ENCODE results near the gene USP5. TPM values are rescaled to one million over a fixed set of nuclear protein-coding genes. Genes with fewer than 3 reads are reported as not detected.

The USP5 gene
- total and polyA plus RNA-seq, 2 donors (not counting 1 experiment from before 2014, with no cell fraction given): 35.1 to 59.7 TPM

DNA sequence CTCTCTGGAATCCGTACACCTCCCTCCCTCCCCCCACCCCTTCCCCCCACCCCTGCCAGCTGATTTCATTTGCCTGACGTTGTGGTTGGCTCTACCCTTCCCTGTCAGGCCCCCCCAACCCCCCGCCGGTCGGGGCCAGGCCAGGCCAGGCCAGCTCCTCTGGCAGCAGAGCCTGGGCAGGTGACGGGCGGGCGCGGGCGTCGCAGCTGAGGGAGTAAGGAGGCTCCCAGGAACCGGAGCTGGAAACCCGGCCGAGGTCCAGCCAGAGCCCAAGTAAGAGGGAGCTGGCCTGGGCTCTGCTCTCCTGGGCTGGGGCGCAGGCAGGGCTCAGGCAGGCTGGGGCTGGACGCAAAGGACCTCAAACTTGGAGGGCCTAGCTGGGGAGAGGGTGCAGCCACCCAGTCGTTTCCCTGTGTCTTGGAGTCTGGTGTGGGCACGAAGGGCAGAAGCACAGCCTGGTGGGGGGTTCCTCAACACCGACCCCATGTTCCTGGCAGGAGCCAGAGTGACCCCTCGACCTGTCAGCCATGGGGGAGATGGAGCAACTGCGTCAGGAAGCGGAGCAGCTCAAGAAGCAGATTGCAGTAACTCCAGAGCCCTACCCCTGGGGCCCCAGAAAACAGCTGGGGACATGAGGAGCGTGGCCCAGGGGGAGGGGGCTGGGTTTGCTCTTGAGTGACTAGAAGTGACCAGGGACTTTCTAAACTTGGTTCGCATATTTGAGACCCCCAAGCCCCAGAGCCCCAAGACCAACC, 11.0 kb upstream of the USP5 start, which contains the start of gene GNB3:
Gene GNB3 (plus strand): TSS at position 165 of the 755 bp plus-strand sequence. CDS start 363 bp downstream, at position 528.
- Histone ChIP-seq H3K36me3 (replicated peaks in 1 of 2; ENCODE audit: control extremely low read depth in 1 of 2, control insufficient read depth in 1 of 2, extremely low read depth in 1 of 2, insufficient read depth in 2 of 2, low read length in 1 of 2) (no peaks in the 10 kb centered on the region), H3K9me3 (ENCODE audit: control extremely low read depth in 1 of 3, control insufficient read depth in 2 of 3, insufficient read depth in 1 of 3, low read length in 2 of 3) (peaks cover 0 to 3% (median 0%) of the 10 kb centered on the region in 3 donors), H3K9ac (ENCODE audit: low read length) (no peak within 1 kb of the TSS), H3K27ac (ENCODE audit: low read length in 2 of 2) (peak within 1 kb of the TSS in 1 of 2 donors; percentile 24), H3K4me1 (ENCODE audit: control insufficient read depth in 2 of 2, insufficient read depth in 2 of 2, low read length in 2 of 2) (peaks cover 0 to 19% of the 10 kb centered on the region in 2 donors), H2AFZ (ENCODE audit: insufficient read depth, low read depth, low read length, poor library complexity, severe bottlenecking) (peak within 1 kb of the TSS; percentile 47), H3K79me2 (ENCODE audit: control insufficient read depth, insufficient read depth, low read length) (no peaks in the 10 kb centered on the region), H3K4me3 (ENCODE audit: control extremely low read depth in 1 of 5, extremely low read depth in 1 of 5, insufficient read depth in 1 of 5, low read depth in 2 of 5, low read length in 4 of 5) (no peak within 1 kb of the TSS), H3K4me2 (replicated peaks; ENCODE audit: low read depth, low read length, poor library complexity, severe bottlenecking) (peak within 1 kb of the TSS; percentile 42), H3K27me3 (replicated peaks in 1 of 4; ENCODE audit: control extremely low read depth in 1 of 4, control insufficient read depth in 3 of 4, insufficient read depth in 4 of 4, low read length in 3 of 4) (peaks cover 0 to 9% (median 0%) of the 10 kb centered on the region in 4 experiments), H4K20me1 (ENCODE audit: control insufficient read depth, insufficient read depth, low read length, poor library complexity, severe bottlenecking) (no peaks in the 10 kb centered on the region)
- H3K27me3 Mint-ChIP-seq: no peaks in the 10 kb centered on the region
- peak within 1 kb of the TSS; percentile 34 for H3K4me3 Mint-ChIP-seq
- TF ChIP-seq, protein P1, sequence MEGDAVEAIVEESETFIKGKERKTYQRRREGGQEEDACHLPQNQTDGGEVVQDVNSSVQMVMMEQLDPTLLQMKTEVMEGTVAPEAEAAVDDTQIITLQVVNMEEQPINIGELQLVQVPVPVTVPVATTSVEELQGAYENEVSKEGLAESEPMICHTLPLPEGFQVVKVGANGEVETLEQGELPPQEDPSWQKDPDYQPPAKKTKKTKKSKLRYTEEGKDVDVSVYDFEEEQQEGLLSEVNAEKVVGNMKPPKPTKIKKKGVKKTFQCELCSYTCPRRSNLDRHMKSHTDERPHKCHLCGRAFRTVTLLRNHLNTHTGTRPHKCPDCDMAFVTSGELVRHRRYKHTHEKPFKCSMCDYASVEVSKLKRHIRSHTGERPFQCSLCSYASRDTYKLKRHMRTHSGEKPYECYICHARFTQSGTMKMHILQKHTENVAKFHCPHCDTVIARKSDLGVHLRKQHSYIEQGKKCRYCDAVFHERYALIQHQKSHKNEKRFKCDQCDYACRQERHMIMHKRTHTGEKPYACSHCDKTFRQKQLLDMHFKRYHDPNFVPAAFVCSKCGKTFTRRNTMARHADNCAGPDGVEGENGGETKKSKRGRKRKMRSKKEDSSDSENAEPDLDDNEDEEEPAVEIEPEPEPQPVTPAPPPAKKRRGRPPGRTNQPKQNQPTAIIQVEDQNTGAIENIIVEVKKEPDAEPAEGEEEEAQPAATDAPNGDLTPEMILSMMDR (IDR thresholded peaks at IDR 0.05): no peak
- TF ChIP-seq EZH2 (IDR thresholded peaks at IDR 0.05; ENCODE audit: borderline replicate concordance, insufficient read depth, low read depth, low read length, poor library complexity, severe bottlenecking): no peak
- ChIA-PET POLR2A (no interaction called here), CTCF (interaction anchor here (0.9 to 1.8 kb wide), 2 partner anchors 10 to 88 kb away, joined by 3 to 8 read pairs; partner anchors contain the start of genes CDCA3, MLF2 and USP5)
- intact Hi-C loops (cut with micrococcal nuclease): no loop called here
- DNase-seq (no peak), ATAC-seq (ENCODE audit: low read depth) (no peak)
- WGBS (ENCODE audit: insufficient coverage): 89% methylated on average over 21 of the region's 24 CpGs
- H3K27ac Mint-ChIP-seq: peak within 1 kb of the TSS; percentile 61
- H3K4me1 Mint-ChIP-seq: peaks cover 17% of the 10 kb centered on the region
- H3K9me3 Mint-ChIP-seq (ENCODE audit: insufficient read depth): no peaks in the 10 kb centered on the region

DNA sequence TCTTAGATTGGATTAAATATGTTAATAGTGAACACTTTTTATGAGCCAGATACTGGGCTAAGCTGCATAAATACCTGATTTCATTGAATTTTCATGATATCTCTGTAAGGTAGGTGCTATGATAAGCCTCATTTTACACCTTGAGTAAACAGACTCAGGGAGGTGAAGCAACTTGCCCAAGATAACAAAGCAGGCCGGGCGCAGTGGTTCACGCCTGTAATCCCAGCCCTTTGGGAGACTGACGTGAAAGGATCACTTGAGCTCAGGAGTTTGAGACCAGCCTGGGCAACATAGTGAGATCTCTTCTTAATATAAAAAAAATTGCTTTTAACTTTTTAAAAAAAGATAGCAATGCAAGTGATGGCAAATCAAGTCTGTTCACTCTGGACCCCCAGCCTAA, 9.9 kb upstream of the USP5 start:
- DNase-seq (no peak), ATAC-seq (ENCODE audit: low read depth) (no peak)
- Mint-ChIP-seq H3K4me3 (no peak overlapping the region), H3K4me1 (peaks cover 17% of the 10 kb centered on the region), H3K27ac (no peak overlapping the region), H3K27me3 (no peaks in the 10 kb centered on the region), H3K9me3 (ENCODE audit: insufficient read depth) (no peaks in the 10 kb centered on the region)
- CTCF ChIA-PET: interaction anchor here (1.0 kb wide), 1 partner anchor 16 kb away, joined by 3 read pairs; no protein-coding TSS in a partner anchor
- intact Hi-C loops (cut with micrococcal nuclease): no loop called here
- Histone ChIP-seq H3K4me2 (replicated peaks; ENCODE audit: low read depth, low read length, poor library complexity, severe bottlenecking) (no peak overlapping the region), H3K79me2 (ENCODE audit: control insufficient read depth, insufficient read depth, low read length) (no peaks in the 10 kb centered on the region), H4K20me1 (ENCODE audit: control insufficient read depth, insufficient read depth, low read length, poor library complexity, severe bottlenecking) (no peaks in the 10 kb centered on the region), H3K27ac (ENCODE audit: low read length in 2 of 2) (no peak overlapping the region), H3K4me3 (ENCODE audit: control extremely low read depth in 1 of 5, extremely low read depth in 1 of 5, insufficient read depth in 1 of 5, low read depth in 2 of 5, low read length in 4 of 5) (no peak overlapping the region), H3K9ac (ENCODE audit: low read length) (no peak overlapping the region), H3K4me1 (ENCODE audit: control insufficient read depth in 2 of 2, insufficient read depth in 2 of 2, low read length in 2 of 2) (peaks cover 0 to 19% of the 10 kb centered on the region in 2 donors), H2AFZ (ENCODE audit: insufficient read depth, low read depth, low read length, poor library complexity, severe bottlenecking) (no peak overlapping the region), H3K9me3 (ENCODE audit: control extremely low read depth in 1 of 3, control insufficient read depth in 2 of 3, insufficient read depth in 1 of 3, low read length in 2 of 3) (no peaks in the 10 kb centered on the region), H3K36me3 (replicated peaks in 1 of 2; ENCODE audit: control extremely low read depth in 1 of 2, control insufficient read depth in 1 of 2, extremely low read depth in 1 of 2, insufficient read depth in 2 of 2, low read length in 1 of 2) (no peaks in the 10 kb centered on the region), H3K27me3 (replicated peaks in 1 of 4; ENCODE audit: control extremely low read depth in 1 of 4, control insufficient read depth in 3 of 4, insufficient read depth in 4 of 4, low read length in 3 of 4) (peaks cover 0 to 8% (median 0%) of the 10 kb centered on the region in 4 experiments)
- no peak for TF ChIP-seq EZH2 (IDR thresholded peaks at IDR 0.05; ENCODE audit: borderline replicate concordance, insufficient read depth, low read depth, low read length, poor library complexity, severe bottlenecking)
- TF ChIP-seq, protein P1 (IDR thresholded peaks at IDR 0.05): no peak
- no CpG with 5 or more reads among the region's 4 CpGs for WGBS (ENCODE audit: insufficient coverage)
- POLR2A ChIA-PET: no interaction called here

Data from B cell (primary cell).